HEK293 (cell line): ENCODE measurements around the gene DCDC1.

Experiments used
- ATF2 ChIP-seq: fragments of 450-650 bp; formaldehyde crosslinking; IDR thresholded peaks from 2 replicates; pipeline ENCODE4 v1.5.1; 2016; ENCODE audit warnings: missing biosample characterization, missing genetic modification characterization, low read depth
- PBX3 ChIP-seq: sonication (generic); formaldehyde crosslinking; IDR thresholded peaks from 2 replicates; pipeline ENCODE4 v1.8.1; 2022; ENCODE audit warnings: mild to moderate bottlenecking, moderate library complexity, missing genetic modification reagents
- SALL2 ChIP-seq: fragments of 450-650 bp; formaldehyde crosslinking; IDR thresholded peaks from 2 replicates; pipeline ENCODE4 v1.5.0; 2017; ENCODE audit warnings: missing biosample characterization, mild to moderate bottlenecking, missing genetic modification characterization, borderline replicate concordance
- TRIM28 ChIP-seq: IDR thresholded peaks from 2 replicates; pipeline ENCODE4 v1.6.1; 2011; ENCODE audit warnings: low read length, control low read depth, borderline replicate concordance
- ZNF114 ChIP-seq: fragments of 450-650 bp; formaldehyde crosslinking; IDR thresholded peaks from 2 replicates; pipeline ENCODE4 v1.5.0; 2017; ENCODE audit warnings: missing biosample characterization, missing genetic modification characterization
- ZNF121 ChIP-seq: fragments of 450-650 bp; formaldehyde crosslinking; IDR thresholded peaks from 2 replicates; pipeline ENCODE4 v1.5.1; 2016; ENCODE audit warnings: missing biosample characterization, missing genetic modification characterization
- ZNF202 ChIP-seq: fragments of 450-650 bp; formaldehyde crosslinking; IDR thresholded peaks from 2 replicates; pipeline ENCODE4 v1.5.1; 2016; ENCODE audit warnings: missing biosample characterization, missing genetic modification characterization, borderline replicate concordance
- ZNF274 ChIP-seq, 2 experiments: fragments of 200-500 bp in 1 of 2; fragments of 450-650 bp in 1 of 2; sonication (Bioruptor generic) in 1 of 2; formaldehyde crosslinking in 1 of 2; IDR thresholded peaks; 2 replicates each; pipeline versions ENCODE4 v1.5.1 to v1.6.1; 2014 to 2016; ENCODE audit warnings: borderline replicate concordance in 1 of 2, inconsistent platforms in 1 of 2, low read length in 1 of 2, missing biosample characterization in 1 of 2, missing genetic modification characterization in 1 of 2
- ZNF302 ChIP-seq: fragments of 450-650 bp; formaldehyde crosslinking; IDR thresholded peaks from 2 replicates; pipeline ENCODE4 v1.5.1; 2016; ENCODE audit warnings: missing biosample characterization, missing genetic modification characterization, low read depth
- ZNF776 ChIP-seq: fragments of 450-650 bp; formaldehyde crosslinking; IDR thresholded peaks from 2 replicates; pipeline ENCODE4 v1.5.0; 2017; ENCODE audit warnings: missing biosample characterization, missing genetic modification characterization, borderline replicate concordance
- ZNF785 ChIP-seq: fragments of 450-650 bp; formaldehyde crosslinking; IDR thresholded peaks from 2 replicates; pipeline ENCODE4 v1.5.1; 2016; ENCODE audit warnings: missing biosample characterization, missing genetic modification characterization
- TF ChIP-seq, protein P1 (sequence below): fragments of 450-650 bp; formaldehyde crosslinking; IDR thresholded peaks from 2 replicates; pipeline ENCODE4 v1.5.1; 2016; ENCODE audit warnings: missing biosample characterization, missing genetic modification characterization
- TF ChIP-seq, protein P2 (sequence below): fragments of 450-650 bp; formaldehyde crosslinking; IDR thresholded peaks from 2 replicates; pipeline ENCODE4 v1.5.1; 2016; ENCODE audit warnings: missing biosample characterization, missing genetic modification characterization

DNA sequence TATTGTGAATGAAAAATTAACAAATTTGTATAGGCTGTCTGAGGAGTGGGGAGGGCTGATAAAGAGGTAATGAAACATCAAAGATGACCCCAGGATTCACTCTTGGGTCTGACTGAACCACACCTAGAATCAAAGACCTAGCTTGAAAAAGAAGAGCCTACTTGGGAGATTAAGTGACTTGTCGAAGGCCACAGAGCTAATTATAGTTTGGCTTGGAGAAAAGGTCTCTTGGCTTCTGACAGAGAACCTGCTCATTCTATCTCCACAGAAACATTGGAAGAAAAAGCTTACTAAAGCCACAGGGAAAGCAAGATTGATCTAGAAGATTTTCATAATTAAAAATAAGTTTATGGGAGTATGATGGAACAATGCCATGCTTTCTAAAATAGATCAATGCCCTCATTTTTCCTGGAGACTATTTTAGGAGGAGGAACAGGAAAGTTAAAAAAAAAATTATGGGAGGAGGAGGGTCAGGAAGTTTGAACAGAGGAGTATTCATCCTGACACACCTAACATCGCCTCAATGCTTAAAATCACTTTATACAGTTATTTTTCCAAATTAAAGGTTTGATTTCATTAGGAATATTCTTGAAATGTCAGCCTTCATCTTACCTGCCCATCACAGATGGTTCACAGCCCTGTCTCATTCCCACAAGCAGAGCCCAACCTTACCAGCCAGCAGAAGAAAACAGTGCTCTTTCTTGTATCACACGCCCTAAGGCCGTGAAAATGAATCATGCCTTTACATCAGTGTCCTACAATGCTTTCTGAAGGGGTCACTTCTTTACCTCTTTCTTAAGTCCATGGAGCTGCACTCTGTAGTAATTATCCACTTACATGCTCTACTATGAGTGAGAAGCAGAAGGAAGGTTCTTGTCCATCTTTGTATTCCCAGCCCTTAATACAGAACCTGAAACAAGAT, 552.3 kb downstream of the DCDC1 start:
- TF ChIP-seq, protein P1, sequence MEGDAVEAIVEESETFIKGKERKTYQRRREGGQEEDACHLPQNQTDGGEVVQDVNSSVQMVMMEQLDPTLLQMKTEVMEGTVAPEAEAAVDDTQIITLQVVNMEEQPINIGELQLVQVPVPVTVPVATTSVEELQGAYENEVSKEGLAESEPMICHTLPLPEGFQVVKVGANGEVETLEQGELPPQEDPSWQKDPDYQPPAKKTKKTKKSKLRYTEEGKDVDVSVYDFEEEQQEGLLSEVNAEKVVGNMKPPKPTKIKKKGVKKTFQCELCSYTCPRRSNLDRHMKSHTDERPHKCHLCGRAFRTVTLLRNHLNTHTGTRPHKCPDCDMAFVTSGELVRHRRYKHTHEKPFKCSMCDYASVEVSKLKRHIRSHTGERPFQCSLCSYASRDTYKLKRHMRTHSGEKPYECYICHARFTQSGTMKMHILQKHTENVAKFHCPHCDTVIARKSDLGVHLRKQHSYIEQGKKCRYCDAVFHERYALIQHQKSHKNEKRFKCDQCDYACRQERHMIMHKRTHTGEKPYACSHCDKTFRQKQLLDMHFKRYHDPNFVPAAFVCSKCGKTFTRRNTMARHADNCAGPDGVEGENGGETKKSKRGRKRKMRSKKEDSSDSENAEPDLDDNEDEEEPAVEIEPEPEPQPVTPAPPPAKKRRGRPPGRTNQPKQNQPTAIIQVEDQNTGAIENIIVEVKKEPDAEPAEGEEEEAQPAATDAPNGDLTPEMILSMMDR (tag by site-specific recombination): no peak
- TF ChIP-seq ZNF202 (tag by site-specific recombination): no peak
- no peak for TF ChIP-seq ZNF114 (tag by site-specific recombination)
- no peak for TF ChIP-seq ATF2 (tag by site-specific recombination)
- no peak for TF ChIP-seq SALL2
- no peak for TF ChIP-seq TRIM28
- no peak for TF ChIP-seq ZNF776 (tag by site-specific recombination)
- TF ChIP-seq PBX3 (CRISPR knock-in tag): no peak
- no peak for TF ChIP-seq ZNF274 (IDR thresholded peaks at IDR 0.05; ENCODE audit: low read length)
- TF ChIP-seq ZNF274 (tag by site-specific recombination; IDR thresholded peaks at IDR 0.05; ENCODE audit: borderline replicate concordance): no peak
- TF ChIP-seq ZNF785 (tag by site-specific recombination): no peak
- TF ChIP-seq ZNF121 (tag by site-specific recombination): no peak
- TF ChIP-seq ZNF302: no peak
- TF ChIP-seq, protein P2, sequence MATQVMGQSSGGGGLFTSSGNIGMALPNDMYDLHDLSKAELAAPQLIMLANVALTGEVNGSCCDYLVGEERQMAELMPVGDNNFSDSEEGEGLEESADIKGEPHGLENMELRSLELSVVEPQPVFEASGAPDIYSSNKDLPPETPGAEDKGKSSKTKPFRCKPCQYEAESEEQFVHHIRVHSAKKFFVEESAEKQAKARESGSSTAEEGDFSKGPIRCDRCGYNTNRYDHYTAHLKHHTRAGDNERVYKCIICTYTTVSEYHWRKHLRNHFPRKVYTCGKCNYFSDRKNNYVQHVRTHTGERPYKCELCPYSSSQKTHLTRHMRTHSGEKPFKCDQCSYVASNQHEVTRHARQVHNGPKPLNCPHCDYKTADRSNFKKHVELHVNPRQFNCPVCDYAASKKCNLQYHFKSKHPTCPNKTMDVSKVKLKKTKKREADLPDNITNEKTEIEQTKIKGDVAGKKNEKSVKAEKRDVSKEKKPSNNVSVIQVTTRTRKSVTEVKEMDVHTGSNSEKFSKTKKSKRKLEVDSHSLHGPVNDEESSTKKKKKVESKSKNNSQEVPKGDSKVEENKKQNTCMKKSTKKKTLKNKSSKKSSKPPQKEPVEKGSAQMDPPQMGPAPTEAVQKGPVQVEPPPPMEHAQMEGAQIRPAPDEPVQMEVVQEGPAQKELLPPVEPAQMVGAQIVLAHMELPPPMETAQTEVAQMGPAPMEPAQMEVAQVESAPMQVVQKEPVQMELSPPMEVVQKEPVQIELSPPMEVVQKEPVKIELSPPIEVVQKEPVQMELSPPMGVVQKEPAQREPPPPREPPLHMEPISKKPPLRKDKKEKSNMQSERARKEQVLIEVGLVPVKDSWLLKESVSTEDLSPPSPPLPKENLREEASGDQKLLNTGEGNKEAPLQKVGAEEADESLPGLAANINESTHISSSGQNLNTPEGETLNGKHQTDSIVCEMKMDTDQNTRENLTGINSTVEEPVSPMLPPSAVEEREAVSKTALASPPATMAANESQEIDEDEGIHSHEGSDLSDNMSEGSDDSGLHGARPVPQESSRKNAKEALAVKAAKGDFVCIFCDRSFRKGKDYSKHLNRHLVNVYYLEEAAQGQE: no peak
